Aorta (tissue), 5 donors: ENCODE data around the gene CFDP1. TPM values are rescaled to one million over a fixed set of nuclear protein-coding genes. Genes with fewer than 3 reads are reported as not detected.

ENCODE experiments used
- ATAC-seq: fragments of 200-7000 bp; cut with Tn5 transposase; one replicate; pipeline ENCODE4 v1.9.1; 2022; ENCODE audit warnings: moderate library complexity; ENCODE audit not compliant: low FRiP score
- DNase-seq, 2 donors: peaks; one replicate each; pipeline ENCODE4 v3.0.0-alpha.2; 2020
- H3K27ac ChIP-seq, 2 donors: one replicate each; pipeline ENCODE4 v1.5.1; 2013; ENCODE audit warnings: low read length in 2 of 2, mild to moderate bottlenecking in 2 of 2, moderate library complexity in 2 of 2, control low read depth in 1 of 2, inconsistent platforms in 1 of 2, low read depth in 1 of 2
- H3K27me3 ChIP-seq, 2 donors: one replicate each; pipeline ENCODE4 v1.6.1; 2013; ENCODE audit warnings: control low read depth in 1 of 2, low read length in 1 of 2, mild to moderate bottlenecking in 1 of 2, moderate library complexity in 1 of 2; ENCODE audit not compliant: insufficient read depth in 2 of 2, control insufficient read depth in 1 of 2
- H3K36me3 ChIP-seq, 2 donors: one replicate each; pipeline ENCODE4 v1.6.1; 2013; ENCODE audit warnings: control low read depth in 1 of 2, low read length in 1 of 2, mild to moderate bottlenecking in 1 of 2; ENCODE audit not compliant: insufficient read depth in 2 of 2, control insufficient read depth in 1 of 2
- H3K4me1 ChIP-seq, 2 donors: one replicate each; pipeline ENCODE4 v1.6.1; 2013; ENCODE audit warnings: low read length in 2 of 2, control low read depth in 1 of 2, mild to moderate bottlenecking in 1 of 2, moderate library complexity in 1 of 2; ENCODE audit not compliant: insufficient read depth in 2 of 2, control insufficient read depth in 1 of 2
- H3K4me3 ChIP-seq, 2 donors: one replicate each; pipeline ENCODE4 v1.5.1; 2013; ENCODE audit warnings: low read length in 2 of 2, control low read depth in 1 of 2, mild to moderate bottlenecking in 1 of 2
- H3K9me3 ChIP-seq: one replicate; pipeline ENCODE4 v1.6.1; 2013; ENCODE audit warnings: mild to moderate bottlenecking, low read length; ENCODE audit not compliant: control insufficient read depth
- WGBS, 2 donors: extraction: QIAGEN DNeasy Blood & Tissue Kit; methylation state at CpG; one replicate each; pipeline ENCODE4 v1.1.7; 2013; 5-methylcytosine and 5-hydroxymethylcytosine counted together
- intact Hi-C, 2 donors: fragments of 100-400 bp; cut with DNase I; formaldehyde crosslinking; loops; one replicate each; pipeline versions ENCODE4 v1.14.2 to v1.15.0; 2022
- polyA plus RNA-seq, 2 donors: library from polyadenylated mRNA; stranded (reverse); fragments of 200-250 nt; gene quantifications; one replicate each; pipeline ENCODE4 v1.2.3, GENCODE V29; 2013
- total RNA-seq, 2 donors: library from RNA; stranded (reverse); fragmentation: NEBNext Ultra II Directional; extraction: Animal tissue kit (Norgen Biotek cat#: 25700); gene quantifications; one replicate each; pipeline ENCODE4 v1.2.1, GENCODE V29; 2021
- donor health status: healthy with polysubstance abuse.
- donor health status: Bipolar disorder and iron deficiency.
- donor health status: DM: no; HTN: no; CAD: no.
- donor health status: DM: no; HTN: no; CAD: no.
- donor health status: DM: yes; HTN: yes; CAD: no.

CFDP1 gene
- total and polyA plus RNA-seq, 4 donors, result 52.8 to 111 (median 57.5) TPM

- Histone ChIP-seq H3K27me3 (no peaks in the 10 kb centered on the region), H3K27ac (no peak overlapping the region), H3K4me1 (peaks cover 10 to 20% of the 10 kb centered on the region in 2 donors), H3K4me3 (no peak overlapping the region), H3K36me3 (no peaks in the 10 kb centered on the region), H3K9me3 (no peaks in the 10 kb centered on the region)
- intact Hi-C loops, result loop anchor here in 1 of 2 donors (5.0 kb wide), 2 partner anchors 73 to 148 kb away; no protein-coding TSS in a partner anchor
- WGBS, 2 donors, result 24% methylated on average over 5 of the region's 5 CpGs
- no peak for DNase-seq
- peak; percentile 63 for ATAC-seq
Observed at GRCh38 chr16:75385507-75386152, 47.7 kb downstream of the CFDP1 start.

- intact Hi-C loops, result loop anchor here in 1 of 2 donors (5.0 kb wide), 2 partner anchors 41 to 76 kb away; no protein-coding TSS in a partner anchor
- no peaks in the 10 kb centered on the region for H3K9me3 ChIP-seq
- ATAC-seq (no peak), DNase-seq (no peak)
- H3K36me3 ChIP-seq, result no peaks in the 10 kb centered on the region
- peaks cover 2 to 10% of the 10 kb centered on the region in 2 donors for H3K4me1 ChIP-seq
- no peaks in the 10 kb centered on the region for H3K27me3 ChIP-seq
- no peak overlapping the region for H3K4me3 ChIP-seq
- H3K27ac ChIP-seq, result peak overlapping the region in 1 of 2 donors; percentile 57
- WGBS, 2 donors, result 12 to 13% methylated on average over 1 of the region's 1 CpG
Observed at GRCh38 chr16:75383141-75383540, 50.2 kb downstream of the CFDP1 start.

- no peak for ATAC-seq
- intact Hi-C loops, result loop anchor here in 1 of 2 donors (5.0 kb wide), 2 partner anchors 40 to 75 kb away; no protein-coding TSS in a partner anchor
- peak overlapping the region in 1 of 2 donors; percentile 57 for H3K27ac ChIP-seq
Observed at GRCh38 chr16:75382611-75383010, 50.7 kb downstream of the CFDP1 start.

GRCh38 chr16:75380870-75381269 is 52.4 kb downstream of the CFDP1 start:
- intact Hi-C loops, result loop anchor here in 1 of 2 donors (5.0 kb wide), 2 partner anchors 39 to 74 kb away; no protein-coding TSS in a partner anchor
- H3K4me1 ChIP-seq, result peaks cover 0 to 10% of the 10 kb centered on the region in 2 donors

More at GRCh38 chr16:75382611-75383010, 50.7 kb downstream of the CFDP1 start:
- 79 to 92% methylated on average over 2 of the region's 2 CpGs for WGBS, 2 donors
- H3K27me3 ChIP-seq, result no peaks in the 10 kb centered on the region
- H3K4me3 ChIP-seq, result no peak overlapping the region
- DNase-seq, result no peak
- H3K4me1 ChIP-seq, result peaks cover 0 to 10% of the 10 kb centered on the region in 2 donors
- H3K36me3 ChIP-seq, result peaks cover 0 to 2% of the 10 kb centered on the region in 2 donors
- no peaks in the 10 kb centered on the region for H3K9me3 ChIP-seq

GRCh38 chr16:75379911-75380847 is 53.1 kb downstream of the CFDP1 start:
- no peak for ATAC-seq
- intact Hi-C loops, result loop anchor here in 1 of 2 donors (5.0 kb wide), 2 partner anchors 38 to 73 kb away; no protein-coding TSS in a partner anchor
- DNase-seq, result no peak
- H3K36me3 ChIP-seq, result peaks cover 0 to 2% of the 10 kb centered on the region in 2 donors
- H3K4me3 ChIP-seq, result no peak overlapping the region
- H3K9me3 ChIP-seq, result no peaks in the 10 kb centered on the region
- 81 to 85% methylated on average over 10 of the region's 10 CpGs for WGBS, 2 donors
- H3K27me3 ChIP-seq, result no peaks in the 10 kb centered on the region
- H3K27ac ChIP-seq, result no peak overlapping the region
- peaks cover 0 to 10% of the 10 kb centered on the region in 2 donors for H3K4me1 ChIP-seq

More at GRCh38 chr16:75380870-75381269, 52.4 kb downstream of the CFDP1 start:
- ATAC-seq (no peak), DNase-seq (no peak)
- Histone ChIP-seq H3K4me3 (no peak overlapping the region), H3K27ac (no peak overlapping the region), H3K36me3 (peaks cover 0 to 2% of the 10 kb centered on the region in 2 donors), H3K9me3 (no peaks in the 10 kb centered on the region), H3K27me3 (no peaks in the 10 kb centered on the region)
- WGBS, 2 donors, result 34 to 40% methylated on average over 2 of the region's 2 CpGs

GRCh38 chr16:75379339-75379738 is 54.0 kb downstream of the CFDP1 start:
- intact Hi-C loops, result no loop called here
- WGBS, 2 donors, result 48 to 96% methylated on average over 1 of the region's 1 CpG
- Histone ChIP-seq H3K27ac (no peak overlapping the region), H3K36me3 (peaks cover 0 to 2% of the 10 kb centered on the region in 2 donors), H3K27me3 (no peaks in the 10 kb centered on the region), H3K4me3 (no peak overlapping the region), H3K4me1 (peaks cover 0 to 10% of the 10 kb centered on the region in 2 donors), H3K9me3 (no peaks in the 10 kb centered on the region)
- no peak for DNase-seq
- ATAC-seq, result no peak

- no peak overlapping the region for H3K27ac ChIP-seq
- DNase-seq (no peak), ATAC-seq (no peak)
- no peak overlapping the region for H3K4me3 ChIP-seq
- intact Hi-C loops, result no loop called here
- peaks cover 0 to 2% of the 10 kb centered on the region in 2 donors for H3K36me3 ChIP-seq
- 93% methylated on average over 2 of the region's 2 CpGs for WGBS, 2 donors
- H3K4me1 ChIP-seq, result peaks cover 0 to 10% of the 10 kb centered on the region in 2 donors
- no peaks in the 10 kb centered on the region for H3K27me3 ChIP-seq
- no peaks in the 10 kb centered on the region for H3K9me3 ChIP-seq
Observed at GRCh38 chr16:75378616-75379015, 54.7 kb downstream of the CFDP1 start.

- 48 to 53% methylated on average over 6 of the region's 6 CpGs for WGBS, 2 donors
- intact Hi-C loops, result no loop called here
- Histone ChIP-seq H3K36me3 (peaks cover 0 to 2% of the 10 kb centered on the region in 2 donors), H3K27ac (no peak overlapping the region), H3K4me3 (no peak overlapping the region), H3K4me1 (peaks cover 0 to 10% of the 10 kb centered on the region in 2 donors), H3K27me3 (no peaks in the 10 kb centered on the region), H3K9me3 (no peaks in the 10 kb centered on the region)
- ATAC-seq (no peak), DNase-seq (no peak)
Observed at GRCh38 chr16:75377729-75378386, 55.4 kb downstream of the CFDP1 start.
